Endothelial cell of umbilical vein (primary cell): Measurements from ENCODE around the gene SLC39A11. TPM values are rescaled to one million over a fixed set of nuclear protein-coding genes. Genes with fewer than 3 reads are reported as not detected.

Experiments
- BruUV-seq: library from RNA; stranded (reverse); fragments of 400-500 nt; replicated peaks from 2 replicates; lab custom pipeline; 2021; lab: Mats Ljungman, UMichigan
- CTCF ChIA-PET: fragments of 300-600, 350-600 bp; sonication (Branson Sonifier 250); formaldehyde crosslinking; loops from one replicate; lab custom pipeline; 2021; ENCODE audit warnings: antibody characterized with exemption, inconsistent platforms; lab: Charles Lee
- POLR2A ChIA-PET: fragments of 300-600, 350-600 bp; sonication (Branson Sonifier 250); formaldehyde crosslinking; loops from one replicate; lab custom pipeline; 2021; ENCODE audit warnings: antibody characterized with exemption, inconsistent platforms; lab: Charles Lee
- DNase-seq: peaks from one replicate; pipeline ENCODE4 v3.0.0-alpha.2; 2011; ENCODE audit warnings: low read depth, low spot score
- FAIRE-seq: peaks from 2 replicates; lab custom pipeline; 2011; peaks lifted over from hg19 to GRCh38; lab: Jason Lieb, UNC
- H2AFZ ChIP-seq: 2 replicates; pipeline ENCODE4 v1.6.0; 2012; ENCODE audit warnings: low read depth, low read length, control low read depth, inconsistent platforms
- H3K27ac ChIP-seq: 2 replicates; pipeline ENCODE4 v1.5.1; 2011; ENCODE audit warnings: low read depth, mild to moderate bottlenecking, control low read depth, low read length, moderate library complexity; ENCODE audit not compliant: insufficient read depth
- H3K27me3 ChIP-seq, 2 experiments: 2 replicates each; pipeline versions ENCODE4 v1.6.0 to v1.6.1; 2011; ENCODE audit warnings: low read length in 2 of 2, mixed read lengths in 1 of 2; ENCODE audit not compliant: control insufficient read depth in 2 of 2, insufficient read depth in 2 of 2
- H3K36me3 ChIP-seq, 2 experiments: 2 replicates in 1 of 2; 3 replicates in 1 of 2; pipeline ENCODE4 v1.5.1; 2011; ENCODE audit warnings: low read length in 2 of 2, mild to moderate bottlenecking in 1 of 2, moderate library complexity in 1 of 2; ENCODE audit not compliant: control insufficient read depth in 2 of 2, insufficient read depth in 2 of 2; ENCODE audit errors: extremely low read depth in 1 of 2
- H3K4me1 ChIP-seq: 3 replicates; pipeline ENCODE4 v1.5.1; 2011; ENCODE audit warnings: mild to moderate bottlenecking, low read length; ENCODE audit not compliant: control insufficient read depth, insufficient read depth; ENCODE audit errors: extremely low read depth
- H3K4me2 ChIP-seq: 2 replicates; pipeline ENCODE4 v1.6.1; 2011; ENCODE audit warnings: low read length, control low read depth, mixed read lengths; ENCODE audit not compliant: insufficient read depth
- H3K4me3 ChIP-seq, 3 experiments: fragments of 200-600 bp in 1 of 3; sonication (generic), shearing (Covaris generic) in 1 of 3; replicated peaks in 1 of 3; 2 replicates each; pipeline ENCODE4 v1.5.1; 2011 to 2016; ENCODE audit warnings: control low read depth in 3 of 3, low read length in 3 of 3, mild to moderate bottlenecking in 2 of 3, inconsistent platforms in 1 of 3, low read depth in 1 of 3, moderate library complexity in 1 of 3; ENCODE audit not compliant: insufficient read depth in 1 of 3
- H3K79me2 ChIP-seq: 2 replicates; pipeline ENCODE4 v1.6.0; 2012; ENCODE audit warnings: low read length, inconsistent platforms; ENCODE audit not compliant: control insufficient read depth, insufficient read depth
- H3K9ac ChIP-seq: replicated peaks from 2 replicates; pipeline ENCODE3; 2011; ENCODE audit warnings: low read length, control low read depth; ENCODE audit not compliant: insufficient read depth; ENCODE audit errors: extremely low read depth
- H3K9me1 ChIP-seq: replicated peaks from 3 replicates; pipeline ENCODE4 v1.6.0; 2011; ENCODE audit warnings: mild to moderate bottlenecking, low read length; ENCODE audit not compliant: control insufficient read depth, insufficient read depth; ENCODE audit errors: extremely low read depth
- H3K9me3 ChIP-seq: replicated peaks from 2 replicates; pipeline ENCODE4 v1.5.1; 2012; ENCODE audit warnings: low read length, inconsistent platforms; ENCODE audit not compliant: control insufficient read depth, insufficient read depth
- H4K20me1 ChIP-seq: replicated peaks from 2 replicates; pipeline ENCODE3; 2011; ENCODE audit warnings: mild to moderate bottlenecking, low read length; ENCODE audit not compliant: control insufficient read depth, insufficient read depth; ENCODE audit errors: extremely low read depth
- EZH2 ChIP-seq: IDR thresholded peaks from 2 replicates; pipeline ENCODE4 v1.6.1; 2012; ENCODE audit warnings: borderline replicate concordance, low read depth, mild to moderate bottlenecking, moderate library complexity, low read length, inconsistent platforms; ENCODE audit not compliant: severe bottlenecking
- FOS ChIP-seq: IDR thresholded peaks from 2 replicates; pipeline ENCODE4 v1.6.1; 2011; ENCODE audit warnings: mild to moderate bottlenecking, low read length, moderate library complexity, borderline replicate concordance; ENCODE audit not compliant: insufficient read depth
- GATA2 ChIP-seq: IDR thresholded peaks from 2 replicates; pipeline ENCODE4 v1.7.0; 2011; ENCODE audit warnings: low read depth, mild to moderate bottlenecking, moderate library complexity, mixed read lengths, low read length; ENCODE audit not compliant: insufficient read length, insufficient read depth
- JUN ChIP-seq: IDR thresholded peaks from 2 replicates; pipeline ENCODE4 v1.6.1; 2011; ENCODE audit warnings: borderline replicate concordance, low read depth; ENCODE audit not compliant: insufficient read length, insufficient read depth
- MYC ChIP-seq: IDR thresholded peaks from one replicate; pipeline ENCODE4 v1.6.1; 2011; ENCODE audit warnings: mild to moderate bottlenecking, low read depth, low read length
- POLR2A ChIP-seq: IDR thresholded peaks from 2 replicates; pipeline ENCODE4 v1.6.1; 2012; ENCODE audit warnings: low read depth, mild to moderate bottlenecking, control low read depth, low read length
- POLR2AphosphoS5 ChIP-seq: IDR thresholded peaks from 2 replicates; pipeline ENCODE4 v1.6.1; 2012; ENCODE audit warnings: low read depth, mild to moderate bottlenecking, control low read depth, low read length, moderate library complexity; ENCODE audit not compliant: insufficient read depth
- dilution Hi-C: fragments of 300-500 bp; cut with MboI; formaldehyde crosslinking; loops from one replicate; pipeline ENCODE4 v1.15.0; 2019; ENCODE audit warnings: low sequenced_read_pairs; ENCODE audit not compliant: extremely low pct_ligation_motif_present
- intact Hi-C: fragments of 100-400 bp; cut with micrococcal nuclease; formaldehyde crosslinking; loops from one replicate; pipeline ENCODE4 v1.10.0; 2022
- polyA plus RNA-seq, 4 experiments: library from polyadenylated mRNA; depleted of rRNA in 3 of 4; stranded (reverse) in 3 of 4; unstranded in 1 of 4; fragments of >200 nt; gene quantifications; 2 replicates each; pipeline versions ENCODE4 v1.2.1 to v1.2.3, GENCODE V29; 2011 to 2012; ENCODE audit warnings: missing spikeins in 1 of 4
- total RNA-seq: library from RNA; stranded (reverse); gene quantifications from 2 replicates; pipeline ENCODE4 v1.2.3, GENCODE V29; 2021
- TF ChIP-seq, protein P1 (sequence below): IDR thresholded peaks from 2 replicates; pipeline ENCODE4 v1.6.1; 2011; ENCODE audit not compliant: insufficient read depth, insufficient read length
- TF ChIP-seq, protein P2 (sequence below), 2 donors: IDR thresholded peaks; 1 replicate in 1 of 2; 2 replicates in 1 of 2; pipeline ENCODE4 v1.5.1; 2011; ENCODE audit warnings: low read length in 2 of 2, mild to moderate bottlenecking in 2 of 2, moderate library complexity in 2 of 2, control low read depth in 1 of 2, inconsistent platforms in 1 of 2, low read depth in 1 of 2; ENCODE audit not compliant: insufficient read depth in 1 of 2; ENCODE audit errors: extremely low read depth in 1 of 2

SLC39A11 gene
- total and polyA plus RNA-seq, 2 donors (not counting 3 experiments of a cell fraction or from before 2014, with no cell fraction given) = 8.1 to 11.9 TPM

DNA sequence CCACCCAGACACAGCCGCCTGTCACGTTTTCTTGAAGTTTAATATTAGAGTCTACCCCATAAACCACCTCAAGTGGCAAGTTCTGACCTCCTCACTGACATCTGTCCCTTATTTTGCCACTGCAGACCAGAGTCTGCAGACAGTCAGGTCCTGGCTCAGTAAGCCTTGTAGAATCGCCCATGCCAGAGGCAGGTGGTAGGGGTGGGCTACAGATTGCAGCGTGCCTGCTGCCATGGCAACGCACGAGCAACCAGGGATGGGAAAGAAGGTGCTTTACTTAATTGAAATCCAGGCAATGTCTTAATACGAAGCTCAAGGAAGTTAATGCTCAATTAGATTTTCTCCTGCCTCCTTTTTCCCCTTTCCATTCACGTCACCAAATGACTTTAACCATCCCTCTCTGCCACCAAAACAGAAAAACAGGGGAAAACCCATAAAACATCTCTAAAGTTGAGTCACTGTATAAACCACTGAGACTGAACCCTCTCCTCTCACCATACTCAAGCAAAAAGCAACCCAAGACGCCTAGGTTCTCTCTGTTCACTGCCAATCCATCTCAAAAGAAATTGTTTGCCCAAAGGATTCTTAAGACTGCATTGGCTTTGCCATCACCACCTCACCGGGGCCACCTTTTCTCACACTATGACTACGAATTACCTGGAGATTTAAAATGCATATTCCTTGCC lies 228.8 kb downstream of the SLC39A11 start:
- no peaks in the 10 kb centered on the region for H3K9me1 ChIP-seq
- POLR2A ChIA-PET = no interaction called here
- H4K20me1 ChIP-seq = no peaks in the 10 kb centered on the region
- no peaks in the 10 kb centered on the region for H3K79me2 ChIP-seq
- no peaks in the 10 kb centered on the region for H3K9me3 ChIP-seq
- BruUV-seq = no TSS peak
- H3K27me3 ChIP-seq = no peaks in the 10 kb centered on the region
- CTCF ChIA-PET = no interaction called here
- DNase-seq (no peak), FAIRE-seq (no peak)
- H3K4me1 ChIP-seq = no peaks in the 10 kb centered on the region
- intact Hi-C loops = no loop called here
- dilution Hi-C loops = no loop called here
- H3K9ac ChIP-seq = no peak overlapping the region
- H3K4me2 ChIP-seq = no peak overlapping the region
- TF ChIP-seq JUN (no peak), EZH2 (no peak), POLR2AphosphoS5 (no peak), MYC (no peak), GATA2 (no peak), FOS (no peak), POLR2A (no peak)
- TF ChIP-seq, protein P1, sequence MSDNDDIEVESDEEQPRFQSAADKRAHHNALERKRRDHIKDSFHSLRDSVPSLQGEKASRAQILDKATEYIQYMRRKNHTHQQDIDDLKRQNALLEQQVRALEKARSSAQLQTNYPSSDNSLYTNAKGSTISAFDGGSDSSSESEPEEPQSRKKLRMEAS = no peak
- TF ChIP-seq, protein P2, sequence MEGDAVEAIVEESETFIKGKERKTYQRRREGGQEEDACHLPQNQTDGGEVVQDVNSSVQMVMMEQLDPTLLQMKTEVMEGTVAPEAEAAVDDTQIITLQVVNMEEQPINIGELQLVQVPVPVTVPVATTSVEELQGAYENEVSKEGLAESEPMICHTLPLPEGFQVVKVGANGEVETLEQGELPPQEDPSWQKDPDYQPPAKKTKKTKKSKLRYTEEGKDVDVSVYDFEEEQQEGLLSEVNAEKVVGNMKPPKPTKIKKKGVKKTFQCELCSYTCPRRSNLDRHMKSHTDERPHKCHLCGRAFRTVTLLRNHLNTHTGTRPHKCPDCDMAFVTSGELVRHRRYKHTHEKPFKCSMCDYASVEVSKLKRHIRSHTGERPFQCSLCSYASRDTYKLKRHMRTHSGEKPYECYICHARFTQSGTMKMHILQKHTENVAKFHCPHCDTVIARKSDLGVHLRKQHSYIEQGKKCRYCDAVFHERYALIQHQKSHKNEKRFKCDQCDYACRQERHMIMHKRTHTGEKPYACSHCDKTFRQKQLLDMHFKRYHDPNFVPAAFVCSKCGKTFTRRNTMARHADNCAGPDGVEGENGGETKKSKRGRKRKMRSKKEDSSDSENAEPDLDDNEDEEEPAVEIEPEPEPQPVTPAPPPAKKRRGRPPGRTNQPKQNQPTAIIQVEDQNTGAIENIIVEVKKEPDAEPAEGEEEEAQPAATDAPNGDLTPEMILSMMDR (IDR thresholded peaks at IDR 0.05; ENCODE audit: extremely low read depth in 1 of 2, insufficient read depth in 1 of 2, low read depth in 1 of 2, low read length in 2 of 2) = no peak
- H3K27ac ChIP-seq = no peak overlapping the region
- no peak overlapping the region for H2AFZ ChIP-seq
- H3K36me3 ChIP-seq = no peaks in the 10 kb centered on the region
- no peak overlapping the region for H3K4me3 ChIP-seq
